Left renal cortex interstitium (tissue), 4 donors: ENCODE results near the gene PRDM5. TPM values are rescaled to one million over a fixed set of nuclear protein-coding genes. Genes with fewer than 3 reads are reported as not detected.

Source experiments
- DNase-seq, 4 donors: peaks; one replicate each; pipeline ENCODE4 v3.0.0-alpha.2; 2013; ENCODE audit warnings: low read depth in 4 of 4, low spot score in 2 of 4, missing footprints in 1 of 4
- polyA plus RNA-seq, 4 donors: library from polyadenylated mRNA; unstranded; fragments of 120-200 nt; gene quantifications; one replicate each; pipeline ENCODE4 v1.2.1, GENCODE V29; 2013; ENCODE audit not compliant: insufficient read length in 4 of 4

The PRDM5 gene
- polyA plus RNA-seq, 4 donors, result 16.1 to 18.8 (median 17.5) TPM

DNA sequence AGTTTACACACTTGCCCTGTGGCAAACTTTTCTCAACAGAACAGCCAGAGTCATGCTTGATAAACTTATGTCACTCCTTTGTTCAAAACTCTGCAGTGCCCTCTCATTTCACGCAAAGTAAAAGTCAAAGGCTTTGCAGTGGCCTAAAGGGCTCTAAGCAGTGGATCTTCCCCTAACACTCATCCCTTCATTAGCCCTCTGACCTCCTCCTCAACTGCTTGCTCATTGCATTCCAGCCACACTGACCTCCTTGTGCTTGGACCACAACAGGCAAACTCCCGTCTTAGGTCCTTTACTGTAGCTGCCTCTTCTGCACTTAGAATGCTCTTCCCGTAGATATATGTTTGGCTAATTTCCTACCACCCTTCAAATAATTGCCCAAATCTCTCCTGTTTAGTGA, 5.6 kb downstream of the PRDM5 start:
- DNase-seq, result no peak

- DNase-seq, result no peak
These were observed 7.2 kb downstream of the PRDM5 start for GRCh38 chr4:120915336-120915735.

DNA sequence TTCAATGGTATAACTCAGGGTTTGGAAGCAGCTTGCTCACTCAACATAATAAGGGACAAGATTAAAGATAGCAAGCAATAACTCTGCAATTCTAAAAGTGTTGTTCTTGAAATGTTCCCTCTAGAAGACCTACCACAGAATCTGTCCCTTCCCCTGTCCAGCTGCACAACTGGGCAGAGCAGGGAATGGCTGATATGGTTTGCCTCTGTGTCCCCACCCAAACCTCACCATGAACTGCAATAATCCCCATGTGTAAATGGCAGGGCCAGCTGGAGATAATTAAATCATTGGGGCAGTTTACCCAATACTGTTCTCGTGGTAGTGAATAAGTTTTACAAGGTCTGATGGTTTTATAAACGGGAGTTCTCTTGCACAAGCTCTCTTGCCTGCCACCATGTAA, 19.1 kb downstream of the PRDM5 start:
- no peak for DNase-seq

- no peak for DNase-seq
These were observed 19.6 kb downstream of the PRDM5 start for GRCh38 chr4:120902925-120903324.

GRCh38 chr4:120901731-120902130, 20.8 kb downstream of the PRDM5 start:
- DNase-seq, result no peak

DNA sequence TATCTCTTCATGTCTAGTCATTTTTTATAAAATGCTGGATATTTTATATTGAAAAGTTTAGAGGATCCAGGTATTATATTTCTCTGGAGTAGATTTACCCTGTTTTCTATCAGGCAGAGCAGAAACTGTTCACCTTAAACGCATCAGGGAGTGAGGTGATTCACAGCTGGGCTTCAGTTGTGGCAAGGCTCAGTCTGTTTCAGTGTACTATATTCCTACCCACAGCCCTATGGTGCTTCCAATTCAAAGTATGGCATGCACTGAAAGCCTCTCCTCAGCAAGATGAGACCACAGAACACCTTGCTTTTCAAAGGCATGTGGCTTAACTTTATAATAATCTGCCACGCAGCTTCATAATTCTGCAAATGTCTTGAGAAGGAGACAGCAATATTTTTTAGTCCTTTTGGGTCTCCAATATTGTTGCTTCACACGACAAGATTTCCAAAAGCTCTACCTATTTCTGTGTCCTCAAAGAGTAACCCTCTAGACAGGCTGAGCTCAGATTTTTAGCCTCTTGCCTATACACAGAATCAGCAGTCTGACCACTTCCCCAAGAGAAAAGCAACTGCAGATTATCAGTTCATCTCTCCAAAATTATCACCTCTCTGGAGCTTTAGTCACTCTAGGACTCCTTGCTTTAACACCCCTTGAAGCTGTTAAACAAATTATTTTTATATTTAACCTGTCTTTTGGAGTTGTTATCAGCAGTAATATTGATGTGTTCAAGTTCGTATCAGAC, 24.4 kb downstream of the PRDM5 start:
- no peak for DNase-seq

GRCh38 chr4:120895554-120895953, 27.0 kb downstream of the PRDM5 start:
- no peak for DNase-seq

DNA sequence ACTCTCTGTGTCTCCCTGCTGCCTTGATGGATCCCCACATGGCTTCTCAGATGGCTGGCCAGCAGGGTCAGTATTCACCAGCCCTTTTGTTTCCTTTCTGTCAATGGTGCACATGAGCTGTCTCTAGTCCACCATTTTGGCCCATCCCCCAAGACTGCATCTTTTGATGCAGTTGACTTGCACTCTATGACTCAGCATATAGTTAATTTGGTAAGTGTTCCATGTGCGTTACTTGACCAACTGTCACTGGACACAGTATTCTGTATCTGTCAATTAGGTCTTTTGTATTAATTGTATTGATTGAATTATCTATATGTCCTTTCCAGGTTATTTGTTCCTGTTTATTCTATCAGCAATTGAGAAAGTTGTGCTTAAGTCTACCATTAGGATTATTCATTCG, 29.2 kb downstream of the PRDM5 start:
- DNase-seq, result no peak

DNA sequence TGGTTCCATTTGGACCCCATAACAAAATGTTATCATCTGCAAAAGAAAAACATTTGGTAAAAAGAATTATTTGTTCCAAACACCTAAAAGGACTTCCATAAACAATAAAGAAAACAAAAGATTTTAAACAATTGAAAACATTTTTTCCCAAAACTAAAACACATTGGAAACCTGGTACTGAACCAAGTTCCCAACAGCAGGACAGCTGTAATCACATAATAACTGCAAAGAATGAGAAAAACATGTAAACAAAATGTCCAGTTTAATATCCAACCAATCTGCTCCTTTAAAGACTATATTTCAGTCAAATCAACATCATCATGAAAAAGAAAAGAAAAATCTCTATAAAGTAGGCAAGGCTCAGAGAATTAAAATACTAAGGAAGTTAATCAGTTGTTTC, 36.3 kb downstream of the PRDM5 start:
- no peak for DNase-seq

- no peak for DNase-seq
These were observed 40.7 kb downstream of the PRDM5 start for GRCh38 chr4:120881846-120882245.

- DNase-seq, result no peak
These were observed 41.2 kb downstream of the PRDM5 start for GRCh38 chr4:120881351-120881750.

DNA sequence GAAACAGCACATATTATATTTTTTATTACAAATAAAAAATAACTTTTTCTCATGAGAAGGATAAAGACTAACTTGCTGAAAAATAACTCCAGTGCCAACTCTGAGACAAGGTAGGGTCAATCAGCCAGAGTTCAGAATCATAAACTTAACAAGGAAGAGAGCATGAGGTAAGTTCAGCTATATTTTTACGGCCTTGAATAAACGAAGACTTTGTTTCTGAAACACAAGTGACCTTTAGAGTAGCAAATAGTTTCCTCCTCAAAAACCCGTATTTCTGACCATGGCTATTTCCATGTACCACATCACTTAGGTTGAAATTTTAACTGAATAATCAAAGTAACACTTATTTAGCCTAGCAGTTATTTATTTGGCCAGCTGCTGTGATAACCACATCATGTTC, 45.5 kb downstream of the PRDM5 start:
- DNase-seq, result no peak

DNA sequence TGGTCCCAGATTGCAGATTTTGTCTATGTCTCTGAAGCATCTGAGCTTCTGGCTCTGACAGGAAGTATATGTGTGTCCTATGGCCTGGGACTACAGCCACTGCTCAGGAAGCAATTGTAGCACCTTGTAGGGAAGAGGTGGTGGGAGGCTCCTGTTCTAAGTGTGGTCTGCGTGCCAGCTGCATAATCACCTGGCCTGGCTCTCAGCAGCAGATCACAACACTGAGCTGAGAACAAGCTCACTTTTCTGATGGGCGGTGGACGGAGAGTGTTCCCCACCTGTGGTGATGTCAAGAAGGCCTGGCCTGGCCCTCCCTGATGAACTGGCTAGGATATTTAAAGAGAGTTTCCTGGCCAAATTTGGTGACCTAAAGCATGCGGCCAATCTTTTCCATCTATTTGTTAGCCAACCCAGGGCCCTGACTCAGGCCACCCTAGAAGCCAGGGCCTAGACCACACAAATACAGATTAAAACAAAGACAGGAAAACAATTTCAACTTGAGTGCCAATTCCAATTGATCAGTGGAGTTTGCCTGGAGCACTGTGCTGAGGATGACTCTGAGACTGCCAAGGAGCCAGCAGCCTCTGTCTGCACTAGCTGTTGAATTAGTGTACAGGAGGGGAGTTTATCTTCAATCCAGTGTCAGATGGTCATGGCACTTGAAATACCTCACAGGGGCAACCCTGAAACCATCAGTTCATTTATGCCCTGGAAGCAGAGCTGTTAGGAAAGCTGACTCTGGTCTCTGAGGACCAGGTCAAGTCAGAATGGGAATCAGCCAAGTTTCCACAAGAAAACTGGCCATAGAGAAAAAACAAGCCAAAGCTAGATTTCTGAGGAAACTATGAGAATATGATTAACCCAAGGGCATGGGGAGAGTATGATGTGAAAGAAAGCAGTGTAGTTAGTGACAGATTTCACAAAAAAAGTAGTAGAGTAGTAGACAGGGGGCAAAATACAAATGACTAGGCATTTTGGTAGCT, 47.4 kb downstream of the PRDM5 start:
- DNase-seq, result no peak

- no peak for DNase-seq
These were observed 49.0 kb downstream of the PRDM5 start for GRCh38 chr4:120873554-120873953.

GRCh38 chr4:120871173-120871572, 51.4 kb downstream of the PRDM5 start:
- DNase-seq, result no peak

DNA sequence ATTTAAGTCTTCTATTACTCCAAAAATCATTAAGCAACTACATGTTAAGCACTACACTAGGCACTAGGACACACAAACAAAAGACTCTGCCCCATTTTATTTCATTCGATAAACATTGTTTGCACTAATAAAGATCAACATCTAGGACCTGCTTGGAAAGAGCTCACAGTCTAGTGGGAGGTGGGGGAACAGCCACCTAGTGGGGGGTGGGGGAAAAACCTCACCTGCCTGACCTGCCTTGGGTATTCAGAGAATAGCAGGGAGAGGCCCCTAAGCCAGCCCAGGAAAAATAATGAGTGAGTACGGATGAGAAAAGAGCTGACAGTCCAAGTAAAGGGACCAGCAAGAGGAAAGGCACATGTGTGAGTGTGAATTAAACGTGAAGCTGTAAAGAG, 52.2 kb downstream of the PRDM5 start:
- DNase-seq, result no peak

- peak in 1 of 4 donors; percentile 9 for DNase-seq
These were observed 52.8 kb downstream of the PRDM5 start for GRCh38 chr4:120869613-120870278.

DNA sequence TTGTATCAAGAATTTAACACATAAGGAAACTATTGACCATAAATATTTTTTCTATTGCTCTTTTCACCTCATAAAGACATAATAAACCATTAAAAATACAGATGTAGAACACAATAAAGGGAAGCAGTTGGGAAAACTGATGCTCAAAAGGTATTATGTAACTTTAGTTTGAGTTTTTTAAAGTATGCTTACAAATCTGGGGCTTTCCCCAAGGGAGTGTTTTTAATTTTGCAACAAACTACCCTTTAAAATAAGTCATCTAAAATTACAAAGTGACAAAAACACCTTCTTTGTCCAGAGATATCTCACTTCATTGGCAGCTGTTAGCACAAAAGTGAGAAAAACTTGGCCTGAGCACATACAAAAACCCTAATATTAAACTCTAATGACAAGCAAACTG, 55.0 kb downstream of the PRDM5 start:
- no peak for DNase-seq

- no peak for DNase-seq
These were observed 56.5 kb downstream of the PRDM5 start for GRCh38 chr4:120865985-120866384.

- DNase-seq, result no peak
These were observed 57.6 kb downstream of the PRDM5 start for GRCh38 chr4:120864969-120865368.

DNA sequence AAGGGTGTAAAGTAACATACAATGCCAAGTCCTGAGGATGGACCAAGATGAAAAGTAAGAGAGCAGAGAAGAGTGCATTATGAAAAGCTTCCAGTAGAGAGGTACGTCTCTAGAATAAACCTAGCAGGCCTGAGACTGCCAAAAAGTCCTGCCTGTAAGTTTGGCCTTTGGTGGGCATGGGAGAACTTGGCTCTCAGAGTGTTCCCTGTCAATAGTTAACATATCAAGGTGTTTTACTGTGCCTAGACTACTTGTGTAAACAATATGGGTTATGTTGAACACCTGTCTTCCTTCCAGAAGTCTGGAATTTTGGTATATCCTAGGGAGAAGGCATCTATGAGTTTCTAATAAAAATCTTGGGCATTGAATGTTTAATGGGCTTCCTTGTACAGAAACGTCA, 60.1 kb downstream of the PRDM5 start:
- no peak for DNase-seq
